Measurements from ENCODE around the gene CACNG4.

Gene CACNG4

DNA sequence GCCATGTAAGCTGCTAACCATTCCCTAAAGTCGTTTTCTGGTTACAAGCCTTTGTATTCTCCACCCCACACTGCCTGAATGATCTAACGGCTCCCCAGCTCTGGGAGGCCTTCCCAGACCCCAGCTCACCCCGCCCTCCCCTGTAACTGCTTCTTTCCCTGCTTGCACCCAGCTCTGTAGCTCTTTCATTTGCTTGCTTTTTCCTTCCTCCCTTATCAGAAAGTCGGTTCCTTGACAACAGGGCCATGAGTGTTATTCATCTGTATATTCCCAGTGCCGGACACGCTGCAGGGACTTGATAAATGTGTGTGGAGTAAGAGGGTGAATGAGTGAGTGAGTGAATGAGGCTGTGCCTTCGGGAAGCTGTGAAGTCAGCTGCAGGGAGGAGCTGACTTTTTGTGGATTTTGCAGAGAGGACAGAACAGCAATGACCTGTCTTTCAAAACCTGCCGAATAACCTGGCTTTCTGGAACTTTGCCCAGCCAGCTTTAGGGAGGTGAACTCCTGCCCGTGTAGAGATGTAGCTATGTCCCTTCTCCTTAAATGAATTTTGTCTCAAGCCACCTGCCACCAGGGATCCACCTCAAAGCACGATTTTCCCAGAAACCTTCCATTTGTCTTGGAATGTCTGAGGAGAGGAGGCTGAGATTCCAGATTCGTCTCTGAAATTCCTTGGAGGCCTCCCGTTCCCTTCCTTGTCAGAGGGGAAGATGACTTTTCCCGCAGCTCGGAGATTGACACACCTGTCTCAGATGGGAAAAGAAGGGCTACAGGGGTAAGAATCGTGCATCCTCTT is 20.0 kb upstream of the CACNG4 start:
- no peak for DNase-seq (ENCODE audit: low read depth)

DNA sequence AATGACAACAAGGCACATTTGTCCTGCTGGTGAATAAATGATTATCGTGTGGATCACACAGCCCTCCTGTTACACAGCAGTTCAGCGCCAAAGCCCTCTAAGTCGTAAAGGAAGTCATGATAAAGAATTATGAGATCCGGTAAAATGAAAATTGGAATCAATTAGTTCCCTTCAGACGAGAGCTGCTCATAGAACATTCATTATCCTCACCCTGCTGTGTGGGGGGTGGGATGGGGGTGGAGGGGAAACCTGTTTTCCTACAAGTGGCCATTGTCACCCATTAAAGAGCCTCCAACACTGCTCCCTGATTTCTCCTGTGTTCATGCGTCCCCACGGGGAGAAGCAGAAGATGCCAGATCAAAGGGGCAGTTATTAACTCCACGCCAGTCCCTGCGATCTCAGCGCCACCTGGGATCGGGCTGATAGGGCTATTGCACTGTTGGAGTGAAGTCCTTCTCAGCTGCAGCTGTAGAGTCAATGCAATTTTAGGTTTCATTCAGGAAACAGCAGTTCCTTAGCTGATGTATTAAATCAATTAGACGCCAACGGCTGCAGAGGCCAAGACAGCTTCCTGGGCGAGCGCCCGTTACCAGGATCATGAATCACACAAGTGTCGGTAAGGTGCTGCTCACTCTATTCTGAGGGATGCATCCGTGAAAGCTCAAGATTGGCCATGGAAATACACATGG is 19.2 kb upstream of the CACNG4 start:
- DNase-seq (ENCODE audit: low read depth) = no peak

DNA sequence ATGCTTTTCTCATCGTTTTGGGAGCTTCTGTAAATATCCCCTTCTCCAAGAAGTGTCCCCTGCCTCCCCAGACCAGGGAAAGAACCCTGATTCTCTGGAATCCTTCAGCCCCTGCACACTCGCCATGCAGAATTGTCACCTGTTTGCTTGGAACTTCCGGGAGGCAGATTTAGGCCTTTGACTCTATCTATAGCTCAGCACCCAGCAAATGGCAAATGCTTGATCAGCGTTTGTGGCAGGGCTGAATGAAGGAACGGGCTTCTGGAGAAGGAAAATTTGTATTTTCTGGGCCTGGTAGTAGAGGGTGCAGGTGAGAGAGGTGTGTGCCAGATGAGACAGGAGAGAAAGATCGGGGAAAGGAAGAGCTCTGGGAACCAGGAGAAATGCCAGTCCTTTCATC is 18.3 kb upstream of the CACNG4 start:
- no peak for DNase-seq (ENCODE audit: low read depth)

- DNase-seq (ENCODE audit: low read depth) = no peak
Observed at GRCh38 chr17:66947311-66947710, 17.2 kb upstream of the CACNG4 start.

DNA sequence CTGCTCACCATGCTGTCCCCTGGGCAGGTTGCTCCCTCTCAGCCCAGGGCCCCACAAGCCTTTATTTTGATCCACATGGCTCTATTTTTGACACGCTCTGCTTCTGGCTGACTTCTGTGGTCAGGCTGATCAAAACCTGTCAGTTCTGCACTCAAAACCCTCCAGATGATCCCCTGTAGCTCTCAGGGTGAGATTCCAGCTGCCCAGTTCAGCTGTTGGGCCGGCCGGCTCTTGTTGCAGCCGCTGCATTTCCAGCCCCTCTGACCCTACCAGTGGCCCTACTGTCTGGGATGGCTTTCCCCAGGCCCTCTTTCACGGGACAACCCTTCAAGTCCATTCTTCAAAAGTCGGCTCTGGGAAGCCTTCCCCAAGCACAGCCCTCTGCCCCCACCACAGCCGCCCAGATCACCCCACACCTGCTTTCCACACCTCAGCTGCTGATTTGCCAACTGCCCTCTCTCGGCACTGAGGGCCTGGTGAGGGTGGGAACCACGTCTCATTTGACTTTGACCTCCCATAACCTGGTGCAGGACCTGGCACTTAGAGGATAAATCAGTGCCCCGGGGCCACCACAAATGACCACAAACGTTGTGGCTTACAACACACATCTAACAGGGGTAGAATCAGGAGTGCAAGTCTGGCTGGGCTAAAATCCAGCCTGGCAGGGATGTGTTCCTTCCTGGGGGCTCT is 16.3 kb upstream of the CACNG4 start:
- no peak for DNase-seq (ENCODE audit: low read depth)

DNA sequence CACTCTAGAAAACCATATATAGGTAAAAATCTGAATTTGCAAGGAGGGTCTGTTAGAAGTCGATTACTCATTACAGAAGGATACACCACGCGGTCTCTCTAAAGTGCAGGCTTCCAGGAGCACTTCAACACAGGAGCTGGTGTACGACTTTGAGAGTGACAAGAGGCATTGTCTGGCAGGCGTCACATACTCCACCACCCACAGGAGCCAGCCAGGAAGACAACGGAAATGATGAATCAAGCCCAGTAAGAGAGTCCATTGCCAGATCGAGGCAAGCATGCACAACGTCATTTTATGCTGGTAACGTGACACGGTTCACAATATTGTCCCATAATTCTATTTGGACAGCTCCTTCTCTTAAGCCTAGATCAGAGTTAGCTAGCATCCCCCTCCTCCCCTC is 15.0 kb upstream of the CACNG4 start:
- no peak for DNase-seq (ENCODE audit: low read depth)

DNA sequence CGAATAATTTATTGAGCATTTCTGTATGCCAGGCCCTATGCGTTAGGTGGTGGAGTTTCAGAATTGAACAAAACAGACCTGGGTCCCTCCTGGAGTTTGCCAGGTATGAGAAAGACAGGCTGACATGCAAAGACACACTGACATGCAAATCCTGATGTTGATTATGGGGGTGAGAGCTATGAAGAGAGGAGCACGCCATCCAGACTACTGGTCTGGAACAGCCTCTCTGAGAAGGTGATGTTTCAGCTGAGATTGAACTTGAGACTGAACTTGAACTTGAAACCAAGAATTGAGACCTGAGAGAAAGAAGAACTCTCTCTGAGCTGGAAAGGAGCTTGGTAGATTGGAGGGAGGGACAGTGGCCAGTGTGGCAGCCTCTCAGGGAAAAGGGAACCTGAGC is 14.2 kb upstream of the CACNG4 start:
- DNase-seq (ENCODE audit: low read depth) = no peak

GRCh38 chr17:66950886-66951604 is 13.5 kb upstream of the CACNG4 start:
- DNase-seq (ENCODE audit: low read depth) = no peak

DNA sequence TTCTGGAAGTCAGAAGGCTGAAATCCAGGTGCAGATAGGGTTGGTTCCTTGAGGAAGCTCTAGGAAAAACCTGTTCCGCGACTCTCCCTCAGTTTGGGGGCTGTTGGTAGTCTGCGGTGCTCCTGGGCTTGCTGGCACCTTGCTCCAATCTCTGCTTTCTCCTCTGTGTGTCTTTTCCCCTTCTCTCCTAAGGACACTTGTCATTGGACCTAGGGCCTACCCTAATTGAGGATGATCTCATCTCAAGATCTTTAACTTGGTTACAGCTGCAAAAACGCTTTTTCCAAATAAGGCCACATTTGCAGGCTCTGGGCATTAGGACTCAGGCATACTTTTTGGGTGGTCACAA is 12.9 kb upstream of the CACNG4 start:
- no peak for DNase-seq (ENCODE audit: low read depth)

DNA sequence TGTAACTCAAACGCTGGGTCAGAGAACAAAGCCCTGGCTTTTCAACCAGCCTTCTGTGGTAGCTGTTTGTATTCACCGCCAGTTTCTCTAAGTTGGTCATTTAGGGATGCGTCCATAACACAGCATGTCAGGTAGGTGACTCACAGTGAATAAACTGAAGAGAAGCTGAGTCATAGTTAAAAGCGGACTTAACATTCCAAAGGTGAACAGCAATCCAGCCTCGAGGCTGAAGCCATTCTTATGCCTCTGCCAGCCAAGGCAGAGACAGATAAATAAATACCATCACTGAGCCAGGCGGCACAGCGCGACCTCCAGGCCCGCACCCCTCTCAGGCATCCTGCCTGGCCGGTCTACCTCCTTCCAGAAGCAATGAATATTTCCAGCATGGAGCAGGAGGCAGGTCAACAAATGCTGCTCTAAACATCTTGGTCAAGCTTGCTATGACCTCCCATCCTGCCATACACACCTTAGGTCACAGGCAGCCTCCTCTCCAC is 12.4 kb upstream of the CACNG4 start:
- DNase-seq (ENCODE audit: low read depth) = no peak

GRCh38 chr17:66952681-66953629 is 11.6 kb upstream of the CACNG4 start:
- DNase-seq (ENCODE audit: low read depth) = no peak

- no peak for DNase-seq (ENCODE audit: low read depth)
Observed at GRCh38 chr17:66953630-66954020, 10.9 kb upstream of the CACNG4 start.

GRCh38 chr17:66954632-66955031 is 9.9 kb upstream of the CACNG4 start:
- no peak for DNase-seq (ENCODE audit: low read depth)

- DNase-seq (ENCODE audit: low read depth) = no peak
Observed at GRCh38 chr17:66955821-66956220, 8.7 kb upstream of the CACNG4 start.

GRCh38 chr17:66956941-66957340 is 7.6 kb upstream of the CACNG4 start:
- no peak for DNase-seq (ENCODE audit: low read depth)

GRCh38 chr17:66957343-66957742 is 7.2 kb upstream of the CACNG4 start:
- DNase-seq (ENCODE audit: low read depth) = no peak

DNA sequence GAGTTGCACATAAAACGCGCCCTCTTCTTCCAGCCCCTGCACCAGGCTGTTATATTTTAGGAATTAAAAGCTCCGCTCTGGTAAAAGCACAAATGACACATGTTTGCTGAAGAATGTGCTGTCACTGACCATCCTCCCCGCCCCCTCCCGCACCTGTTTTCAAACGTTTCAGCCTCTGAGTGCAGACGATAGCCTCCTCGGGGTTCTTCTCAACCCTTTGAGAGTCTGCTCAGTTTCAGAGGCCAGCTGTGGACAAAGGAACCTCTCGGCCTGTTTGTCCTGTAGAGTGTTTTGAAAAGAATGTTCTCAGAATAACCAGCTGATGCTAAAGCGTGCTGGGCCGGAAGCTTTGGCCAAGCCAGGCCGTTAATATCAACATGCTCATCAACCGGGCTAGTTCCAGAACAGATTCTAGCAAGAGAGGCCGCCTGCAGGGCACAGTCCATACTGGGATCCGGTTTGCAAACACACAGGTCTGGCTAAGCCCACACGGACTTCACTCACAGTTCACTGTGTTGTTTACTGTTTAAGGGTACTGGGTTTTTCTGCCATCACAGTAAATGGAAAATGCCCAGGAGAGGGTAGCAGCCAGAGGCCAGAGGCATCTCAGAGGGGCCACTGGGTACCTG is 6.4 kb upstream of the CACNG4 start:
- no peak for DNase-seq (ENCODE audit: low read depth)

DNA sequence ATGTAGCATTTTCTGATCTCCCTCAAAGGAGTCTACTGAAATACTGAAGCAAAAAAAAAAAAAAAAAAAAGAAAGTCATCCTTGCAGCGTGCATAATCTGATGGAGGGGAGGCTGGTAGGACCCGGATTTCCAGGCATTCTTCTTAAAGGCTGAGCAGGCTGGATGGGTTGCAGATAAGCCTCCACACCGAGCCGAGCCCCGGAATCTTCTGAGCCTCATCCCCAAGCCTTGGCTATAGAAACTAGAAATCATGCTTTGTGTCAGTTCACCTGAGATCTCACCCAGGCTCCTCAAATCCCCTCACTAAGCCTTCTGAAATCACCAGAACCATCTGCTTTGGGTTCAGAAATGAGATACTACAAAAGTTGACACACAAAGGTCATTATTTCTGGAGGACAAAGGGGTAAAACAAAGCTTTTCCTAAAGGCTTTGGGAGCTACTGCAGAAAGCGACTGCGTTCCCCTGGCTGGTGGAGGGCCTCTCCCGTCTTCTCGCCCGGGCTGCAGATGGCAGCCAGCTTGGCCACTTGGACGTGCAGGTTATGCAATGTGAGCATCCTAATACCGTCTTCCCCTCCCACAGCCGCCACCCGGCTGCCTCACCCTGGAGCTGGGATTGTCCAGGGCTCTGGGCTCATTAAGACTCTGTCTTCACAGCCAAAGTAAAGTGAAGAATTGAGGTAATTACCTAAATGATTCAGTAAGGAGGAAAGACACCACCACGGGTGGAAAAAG is 4.7 kb upstream of the CACNG4 start:
- DNase-seq (ENCODE audit: low read depth) = no peak

- no peak for DNase-seq (ENCODE audit: low read depth)
Observed at GRCh38 chr17:66960613-66961012, 3.9 kb upstream of the CACNG4 start.

GRCh38 chr17:66963521-66963908 is 992 bp upstream of the CACNG4 start:
- DNase-seq (ENCODE audit: low read depth) = no peak

Data from activated T-helper 1 cell treated with Interleukin-2 at 50 U/mL for 16 hours (primary cell).